Coronary artery (tissue), 2 donors: Measurements from ENCODE around the gene TRIM40.
A peak's percentile ranks its signal among the peaks of the same experiment; 100 is the strongest.
"Not testable (repeated sequence)": the region's sequence is repeated elsewhere in the genome, so short reads cannot be mapped to it uniquely, and the experiment has no call there.

ENCODE experiments used
- DNase-seq: peaks from one replicate; pipeline ENCODE4 v3.0.0-alpha.2; 2017; ENCODE audit warnings: low spot score
- H3K27ac ChIP-seq, 2 donors: fragments of 200-600 bp; sonication (generic); one replicate each; pipeline ENCODE4 v1.5.1; 2016 to 2019
- H3K4me3 ChIP-seq: fragments of 200-600 bp; sonication (generic); 2 replicates; pipeline ENCODE4 v1.5.1; 2016; ENCODE audit warnings: mild to moderate bottlenecking, moderate library complexity
- CTCF ChIP-seq: fragments of 200-600 bp; sonication (generic); IDR thresholded peaks from one replicate; pipeline ENCODE4 v1.5.1; 2019; ENCODE audit warnings: antibody characterized with exemption

The TRIM40 gene

GRCh38 chr6:30113841-30114240 is 22.1 kb upstream of the TRIM40 start:
- Histone ChIP-seq H3K27ac (no peak overlapping the region), H3K4me3 (no peak overlapping the region)
- DNase-seq, result no peak
- TF ChIP-seq CTCF, result no peak

GRCh38 chr6:30116724-30117123 is 19.2 kb upstream of the TRIM40 start:
- Histone ChIP-seq H3K27ac (no peak overlapping the region), H3K4me3 (no peak overlapping the region)
- TF ChIP-seq CTCF, result no peak
- DNase-seq, result no peak

- H3K27ac ChIP-seq, DNase-seq, H3K4me3 ChIP-seq: not testable (repeated sequence)
These were observed 17.2 kb upstream of the TRIM40 start for GRCh38 chr6:30118691-30119090.

- no peak for DNase-seq
- TF ChIP-seq CTCF, result no peak
- Histone ChIP-seq H3K4me3 (no peak overlapping the region), H3K27ac (no peak overlapping the region)
These were observed 14.2 kb upstream of the TRIM40 start for GRCh38 chr6:30121446-30122366.

- H3K4me3 ChIP-seq, result no peak overlapping the region
- DNase-seq, result no peak
- H3K27ac ChIP-seq, result no peak overlapping the region
- no peak for TF ChIP-seq CTCF
These were observed 13.4 kb upstream of the TRIM40 start for GRCh38 chr6:30122515-30122914.

- Histone ChIP-seq H3K27ac (no peak overlapping the region), H3K4me3 (peak overlapping the region; percentile 12)
- DNase-seq, result no peak
- no peak for TF ChIP-seq CTCF
These were observed 8.5 kb upstream of the TRIM40 start for GRCh38 chr6:30127238-30128093.

- TF ChIP-seq CTCF, result no peak
- no peak overlapping the region for H3K27ac ChIP-seq
- DNase-seq, result no peak
- no peak overlapping the region for H3K4me3 ChIP-seq
These were observed 6.4 kb upstream of the TRIM40 start for GRCh38 chr6:30129265-30130178.
